Naive thymus-derived CD4-positive, alpha-beta T cell (primary cell): ENCODE measurements around the gene CDK5RAP1. TPM values are rescaled to one million over a fixed set of nuclear protein-coding genes. Genes with fewer than 3 reads are reported as not detected.

Experiments
- ATAC-seq: fragments of 150-1000 bp; cut with Tn5 transposase; 2 replicates; pipeline ENCODE4 v1.10.0; 2021; ENCODE audit warnings: mild to moderate bottlenecking, moderate library complexity
- CTCF ChIA-PET: fragments of 350-600 bp; sonication (Branson Sonifier 250); formaldehyde crosslinking; loops from one replicate; lab custom pipeline; 2021; ENCODE audit warnings: antibody characterized with exemption; lab: Charles Lee
- POLR2A ChIA-PET: fragments of 350-600 bp; sonication (Branson Sonifier 250); formaldehyde crosslinking; loops from one replicate; lab custom pipeline; 2021; ENCODE audit warnings: antibody characterized with exemption, inconsistent platforms; lab: Charles Lee
- DNase-seq, 9 donors: peaks; one replicate each; pipeline versions ENCODE4 v3.0.0 to v3.0.0-alpha.2; 2020 to 2022; ENCODE audit warnings: mixed read lengths in 1 of 9
- H3K27ac ChIP-seq: one replicate; pipeline ENCODE4 v1.7.0; 2013; ENCODE audit warnings: mild to moderate bottlenecking, low read depth, low read length, moderate library complexity
- H3K27me3 ChIP-seq, 2 donors: one replicate each; pipeline ENCODE4 v1.7.0; 2013; ENCODE audit warnings: low read length in 2 of 2, mild to moderate bottlenecking in 2 of 2, moderate library complexity in 2 of 2; ENCODE audit not compliant: control insufficient read depth in 2 of 2, insufficient read depth in 2 of 2
- H3K36me3 ChIP-seq, 3 experiments: 1 replicate in 2 of 3; 2 replicates in 1 of 3; pipeline ENCODE4 v1.7.0; 2013; ENCODE audit warnings: low read length in 3 of 3, mild to moderate bottlenecking in 3 of 3, moderate library complexity in 1 of 3; ENCODE audit not compliant: insufficient read depth in 3 of 3, control insufficient read depth in 2 of 3
- H3K4me1 ChIP-seq, 2 donors: one replicate each; pipeline ENCODE4 v1.7.0; 2013; ENCODE audit warnings: low read length in 2 of 2, mild to moderate bottlenecking in 2 of 2, moderate library complexity in 1 of 2; ENCODE audit not compliant: control insufficient read depth in 2 of 2, insufficient read depth in 2 of 2
- H3K4me3 ChIP-seq: 2 replicates; pipeline ENCODE4 v1.7.0; 2013; ENCODE audit warnings: mild to moderate bottlenecking, low read length
- H3K9me3 ChIP-seq, 3 experiments: 1 replicate in 2 of 3; 2 replicates in 1 of 3; pipeline ENCODE4 v1.7.0; 2013; ENCODE audit warnings: low read length in 3 of 3; ENCODE audit not compliant: control insufficient read depth in 2 of 3
- H3K27ac Mint-ChIP-seq, 9 donors: one replicate each; pipeline ENCODE4 v1.8.0; 2020 to 2022; ENCODE audit warnings: mixed read lengths in 9 of 9, mild to moderate bottlenecking in 8 of 9, moderate library complexity in 5 of 9, inconsistent platforms in 2 of 9
- H3K27me3 Mint-ChIP-seq, 5 donors: one replicate each; pipeline ENCODE4 v1.8.0; 2021 to 2022; ENCODE audit warnings: mixed read lengths in 5 of 5, mild to moderate bottlenecking in 1 of 5
- H3K36me3 Mint-ChIP-seq, 5 donors: one replicate each; pipeline ENCODE4 v1.8.0; 2020 to 2022; ENCODE audit warnings: mixed read lengths in 5 of 5, mild to moderate bottlenecking in 3 of 5, inconsistent platforms in 1 of 5
- H3K4me1 Mint-ChIP-seq, 7 donors: one replicate each; pipeline ENCODE4 v1.8.0; 2020 to 2022; ENCODE audit warnings: mixed read lengths in 7 of 7, mild to moderate bottlenecking in 3 of 7, inconsistent platforms in 1 of 7
- H3K4me3 Mint-ChIP-seq, 10 donors: one replicate each; pipeline ENCODE4 v1.8.0; 2020 to 2022; ENCODE audit warnings: mild to moderate bottlenecking in 10 of 10, mixed read lengths in 10 of 10, moderate library complexity in 6 of 10, inconsistent platforms in 2 of 10
- H3K9me3 Mint-ChIP-seq, 11 donors: one replicate each; pipeline ENCODE4 v1.8.0; 2020 to 2022; ENCODE audit warnings: mixed read lengths in 11 of 11, mild to moderate bottlenecking in 4 of 11, inconsistent platforms in 1 of 11, moderate library complexity in 1 of 11
- intact Hi-C, 2 donors: fragments of 100-400 bp; cut with micrococcal nuclease; formaldehyde crosslinking; loops; one replicate each; pipeline ENCODE4 v1.15.1; 2023
- polyA plus RNA-seq, 2 donors: library from polyadenylated mRNA; unstranded; fragments of 300-500 nt; fragmentation: Illumina TruSeq; gene quantifications; one replicate each; pipeline ENCODE4 v1.2.3, GENCODE V29; 2021
- total RNA-seq, 6 experiments: library from RNA in 5 of 6; stranded (reverse) in 5 of 6; gene quantifications; 1 replicate in 5 of 6; 2 replicates in 1 of 6; pipeline ENCODE4 v1.2.3 and lab custom pipeline; 2021 to 2026

Gene CDK5RAP1
- total and polyA plus RNA-seq, 7 experiments from 2014 or later = 33.6 to 51.8 (median 48.1) TPM

GRCh38 chr20:33312583-33312982, 88.7 kb downstream of the CDK5RAP1 start:
- H3K36me3 ChIP-seq = no peaks in the 10 kb centered on the region
- Mint-ChIP-seq H3K27me3 (peaks cover 0 to 6% (median 0%) of the 10 kb centered on the region in 5 donors), H3K27ac (no peak overlapping the region), H3K36me3 (no peaks in the 10 kb centered on the region), H3K4me3 (no peak overlapping the region), H3K9me3 (peaks cover 0 to 3% (median 0%) of the 10 kb centered on the region in 11 donors), H3K4me1 (peaks cover 0 to 2% (median 0%) of the 10 kb centered on the region in 7 donors)
- no peaks in the 10 kb centered on the region for H3K4me1 ChIP-seq
- no peak for ATAC-seq
- ChIA-PET CTCF (no interaction called here), POLR2A (no interaction called here)
- no peak overlapping the region for H3K27ac ChIP-seq
- H3K27me3 ChIP-seq = no peaks in the 10 kb centered on the region
- H3K9me3 ChIP-seq = no peaks in the 10 kb centered on the region
- no peak overlapping the region for H3K4me3 ChIP-seq
- DNase-seq = no peak
- intact Hi-C loops = no loop called here

DNA sequence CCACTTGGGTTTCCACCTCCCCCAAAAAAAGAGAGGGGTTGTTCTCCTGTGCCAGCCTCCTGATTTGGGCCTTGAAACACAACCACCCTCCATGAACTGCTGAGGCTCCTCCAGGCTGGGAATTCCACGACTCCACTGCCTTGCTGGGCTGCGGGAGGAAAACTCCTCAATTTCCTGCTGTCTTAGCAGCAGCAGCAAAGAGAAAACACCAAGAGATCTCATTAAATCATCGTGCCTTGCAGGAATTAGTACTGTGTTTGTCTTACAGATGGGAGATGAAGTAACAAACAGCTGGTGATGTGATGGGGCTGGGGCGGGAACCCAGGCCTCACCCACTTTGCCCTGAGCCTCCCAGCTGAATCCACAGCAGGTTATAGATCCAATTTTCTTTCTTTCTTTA, 89.3 kb downstream of the CDK5RAP1 start:
- peaks cover 0 to 3% (median 0%) of the 10 kb centered on the region in 11 donors for H3K9me3 Mint-ChIP-seq
- Histone ChIP-seq H3K27me3 (no peaks in the 10 kb centered on the region), H3K4me3 (no peak overlapping the region), H3K36me3 (no peaks in the 10 kb centered on the region), H3K27ac (no peak overlapping the region), H3K4me1 (no peaks in the 10 kb centered on the region), H3K9me3 (no peaks in the 10 kb centered on the region)
- H3K27ac Mint-ChIP-seq = no peak overlapping the region
- intact Hi-C loops = no loop called here
- DNase-seq (no peak), ATAC-seq (no peak)
- ChIA-PET POLR2A (no interaction called here), CTCF (no interaction called here)
- H3K4me1 Mint-ChIP-seq = peaks cover 0 to 2% (median 0%) of the 10 kb centered on the region in 7 donors
- no peak overlapping the region for H3K4me3 Mint-ChIP-seq
- H3K27me3 Mint-ChIP-seq = peaks cover 0 to 7% (median 0%) of the 10 kb centered on the region in 5 donors
- no peaks in the 10 kb centered on the region for H3K36me3 Mint-ChIP-seq

GRCh38 chr20:33311011-33311410, 90.3 kb downstream of the CDK5RAP1 start:
- no peaks in the 10 kb centered on the region for H3K27me3 ChIP-seq
- peaks cover 0 to 7% (median 0%) of the 10 kb centered on the region in 5 donors for H3K27me3 Mint-ChIP-seq
- H3K9me3 Mint-ChIP-seq = peaks cover 0 to 3% (median 0%) of the 10 kb centered on the region in 11 donors
- H3K36me3 ChIP-seq = no peaks in the 10 kb centered on the region
- no peak overlapping the region for H3K4me3 ChIP-seq
- intact Hi-C loops = no loop called here
- H3K27ac Mint-ChIP-seq = no peak overlapping the region
- H3K4me1 Mint-ChIP-seq = peaks cover 0 to 2% (median 0%) of the 10 kb centered on the region in 7 donors
- ATAC-seq = no peak
- DNase-seq = no peak
- H3K9me3 ChIP-seq = no peaks in the 10 kb centered on the region
- CTCF ChIA-PET = no interaction called here
- no peak overlapping the region for H3K27ac ChIP-seq
- no peak overlapping the region for H3K4me3 Mint-ChIP-seq
- H3K4me1 ChIP-seq = no peaks in the 10 kb centered on the region
- H3K36me3 Mint-ChIP-seq = no peaks in the 10 kb centered on the region
- POLR2A ChIA-PET = interaction anchor here (1.1 kb wide), 1 partner anchor 13 kb away, joined by 5 read pairs; no protein-coding TSS in a partner anchor

DNA sequence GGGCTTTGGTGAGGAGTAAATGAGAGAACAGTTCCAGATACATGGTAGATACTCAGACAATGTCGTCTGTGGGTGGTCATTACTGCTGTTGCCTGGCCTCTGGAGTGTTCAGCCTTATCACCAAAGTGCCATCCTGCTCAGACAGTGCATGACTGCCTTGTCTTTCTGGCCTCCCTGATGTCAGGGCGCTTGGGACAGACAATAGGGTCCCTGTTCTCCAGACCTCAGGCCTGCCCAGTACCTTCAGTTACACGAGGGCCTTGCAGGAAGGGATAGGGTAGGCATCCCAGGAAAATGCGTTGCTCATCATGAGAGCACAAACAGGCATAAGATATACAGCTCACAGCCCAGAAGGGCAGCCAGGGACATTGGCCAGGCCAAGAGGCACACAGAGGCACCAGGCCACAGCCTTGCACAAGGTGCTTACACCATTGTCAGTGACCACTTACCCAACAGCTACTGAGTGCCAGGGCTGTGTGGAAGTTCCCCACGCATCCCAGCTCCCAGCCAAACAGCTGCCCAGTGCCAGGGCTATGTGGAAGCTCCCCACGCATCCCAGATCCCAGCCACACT, 90.9 kb downstream of the CDK5RAP1 start:
- Histone ChIP-seq H3K4me3 (no peak overlapping the region), H3K27me3 (no peaks in the 10 kb centered on the region), H3K36me3 (no peaks in the 10 kb centered on the region), H3K4me1 (no peaks in the 10 kb centered on the region), H3K9me3 (no peaks in the 10 kb centered on the region), H3K27ac (no peak overlapping the region)
- intact Hi-C loops = no loop called here
- no peak for ATAC-seq
- peaks cover 0 to 2% (median 0%) of the 10 kb centered on the region in 7 donors for H3K4me1 Mint-ChIP-seq
- H3K4me3 Mint-ChIP-seq = no peak overlapping the region
- no peak overlapping the region for H3K27ac Mint-ChIP-seq
- ChIA-PET POLR2A (interaction anchor here (1.1 kb wide), 1 partner anchor 13 kb away, joined by 5 read pairs; no protein-coding TSS in a partner anchor), CTCF (no interaction called here)
- peaks cover 0 to 3% (median 0%) of the 10 kb centered on the region in 11 donors for H3K9me3 Mint-ChIP-seq
- H3K36me3 Mint-ChIP-seq = no peaks in the 10 kb centered on the region
- peaks cover 0 to 7% (median 0%) of the 10 kb centered on the region in 5 donors for H3K27me3 Mint-ChIP-seq
- no peak for DNase-seq

DNA sequence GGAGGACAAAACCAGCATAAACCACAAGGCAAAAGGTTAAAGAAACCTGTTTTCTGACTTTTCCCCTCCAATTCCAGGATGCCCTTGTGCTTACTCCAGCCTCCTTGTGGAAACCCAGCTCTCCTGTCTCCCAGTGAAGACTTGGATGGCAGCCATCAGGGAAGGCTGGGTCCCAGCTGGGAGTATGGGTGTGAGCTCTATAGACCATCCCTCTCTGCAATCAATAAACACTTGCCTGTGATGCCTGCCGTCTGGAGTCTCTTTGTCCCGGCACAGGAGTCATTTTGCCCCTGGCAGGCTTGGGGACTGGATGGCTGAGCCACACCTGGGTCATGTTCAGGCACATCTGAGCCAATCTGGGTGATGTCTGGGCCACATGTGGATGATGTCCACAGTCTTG, 91.7 kb downstream of the CDK5RAP1 start:
- intact Hi-C loops = no loop called here

More for the DNA sequence above, 91.7 kb downstream of the CDK5RAP1 start:
- H3K27me3 Mint-ChIP-seq = peaks cover 0 to 7% (median 0%) of the 10 kb centered on the region in 5 donors
- H3K4me3 Mint-ChIP-seq = no peak overlapping the region
- Histone ChIP-seq H3K36me3 (no peaks in the 10 kb centered on the region), H3K27ac (no peak overlapping the region), H3K9me3 (no peaks in the 10 kb centered on the region), H3K4me1 (no peaks in the 10 kb centered on the region), H3K27me3 (no peaks in the 10 kb centered on the region), H3K4me3 (no peak overlapping the region)
- no peaks in the 10 kb centered on the region for H3K4me1 Mint-ChIP-seq
- H3K36me3 Mint-ChIP-seq = no peaks in the 10 kb centered on the region
- no peak overlapping the region for H3K27ac Mint-ChIP-seq
- POLR2A ChIA-PET = interaction anchor here (1.1 kb wide), 1 partner anchor 12 kb away, joined by 5 read pairs; no protein-coding TSS in a partner anchor
- no peak for ATAC-seq
- CTCF ChIA-PET = no interaction called here
- no peak for DNase-seq
- H3K9me3 Mint-ChIP-seq = peaks cover 0 to 3% (median 0%) of the 10 kb centered on the region in 11 donors

Other genes starting within 250 kb of the CDK5RAP1 start
- not detected for gene BPIFA2, start 233.4 kb downstream of the CDK5RAP1 start, total RNA-seq
- not detected for gene BPIFA2, start 233.4 kb downstream of the CDK5RAP1 start, polyA plus RNA-seq
- not detected for gene BPIFA3, start 184.2 kb downstream of the CDK5RAP1 start, total RNA-seq
- gene BPIFA3, start 184.2 kb downstream of the CDK5RAP1 start, polyA plus RNA-seq = not detected
- not detected for gene BPIFA1, start 165.5 kb downstream of the CDK5RAP1 start, total RNA-seq
- gene BPIFA1, start 165.5 kb downstream of the CDK5RAP1 start, polyA plus RNA-seq = not detected
- gene BPIFB1, start 118.3 kb downstream of the CDK5RAP1 start, total RNA-seq = not detected
- gene BPIFB1, start 118.3 kb downstream of the CDK5RAP1 start, polyA plus RNA-seq = not detected
- gene SNTA1, start 42.2 kb upstream of the CDK5RAP1 start, total RNA-seq = 1 to 10 TPM; 2.0 to 3.2 (median 2.9) TPM
- 1 to 10 TPM; 4.3 to 7.2 TPM for gene SNTA1, start 42.2 kb upstream of the CDK5RAP1 start, polyA plus RNA-seq
- gene CBFA2T2, start 88.6 kb upstream of the CDK5RAP1 start, total RNA-seq = 10 to 100 TPM; 24.6 to 37.8 (median 27.2) TPM
- gene CBFA2T2, start 88.6 kb upstream of the CDK5RAP1 start, polyA plus RNA-seq = 10 to 100 TPM; 13.5 to 21.6 TPM